BJ (cell line): ENCODE results near the gene GFRAL. TPM values are rescaled to one million over a fixed set of nuclear protein-coding genes. Genes with fewer than 3 reads are reported as not detected.

ENCODE experiments used
- CTCF ChIA-PET: fragments of 350-600 bp; formaldehyde crosslinking; extraction: SDS; loops from one replicate; lab custom pipeline; 2021; ENCODE audit warnings: antibody characterized with exemption, inconsistent platforms; lab: Yijun Ruan, JAX
- POLR2A ChIA-PET: fragments of 300-600 bp; sonication (Branson Sonifier 250); formaldehyde crosslinking; extraction: SDS; loops from one replicate; lab custom pipeline; 2021; ENCODE audit warnings: antibody characterized with exemption; lab: Charles Lee
- DNase-seq: peaks from one replicate; pipeline ENCODE4 v3.0.0-alpha.2; 2011; ENCODE audit warnings: low read depth
- H3K27me3 ChIP-seq: 2 replicates; pipeline ENCODE4 v1.6.0; 2011; ENCODE audit warnings: low read length; ENCODE audit not compliant: control insufficient read depth, insufficient read depth
- H3K36me3 ChIP-seq: 2 replicates; pipeline ENCODE4 v1.5.1; 2011; ENCODE audit warnings: low read length; ENCODE audit not compliant: control insufficient read depth, insufficient read depth
- H3K4me3 ChIP-seq: 2 replicates; pipeline ENCODE4 v1.5.1; 2011; ENCODE audit warnings: low read depth, mild to moderate bottlenecking, control low read depth, low read length
- CTCF ChIP-seq: IDR thresholded peaks from 2 replicates; pipeline ENCODE4 v1.5.1; 2011; ENCODE audit warnings: low read depth, mild to moderate bottlenecking, control low read depth, inconsistent platforms, low read length, moderate library complexity; ENCODE audit not compliant: insufficient read depth
- polyA plus RNA-seq: library from polyadenylated mRNA; depleted of rRNA; stranded (reverse); fragments of >200 nt; gene quantifications from 2 replicates; pipeline ENCODE4 v1.2.3, GENCODE V29; 2011; rRNA removed

The GFRAL gene
- polyA plus RNA-seq, 1 experiment: not detected

GRCh38 chr6:55449225-55449624 is 122.0 kb downstream of the GFRAL start:
- ChIA-PET POLR2A (no interaction called here), CTCF (interaction anchor here (0.6 to 0.9 kb wide), 2 partner anchors 150 to 439 kb away, joined by 3 to 4 read pairs; no protein-coding TSS in a partner anchor)
- Histone ChIP-seq H3K27me3 (no peaks in the 10 kb centered on the region), H3K36me3 (no peaks in the 10 kb centered on the region), H3K4me3 (no peak overlapping the region)
- no peak for DNase-seq
- TF ChIP-seq CTCF: no peak

GRCh38 chr6:55450005-55450404 is 122.7 kb downstream of the GFRAL start:
- CTCF ChIA-PET: no interaction called here
- no peak for DNase-seq

More at GRCh38 chr6:55450005-55450404, 122.7 kb downstream of the GFRAL start:
- Histone ChIP-seq H3K36me3 (no peaks in the 10 kb centered on the region), H3K4me3 (no peak overlapping the region), H3K27me3 (no peaks in the 10 kb centered on the region)
- POLR2A ChIA-PET: no interaction called here
- no peak for TF ChIP-seq CTCF

Other genes with a start within 250 kb of the GFRAL start
- not detected in 2 replicates for gene HCRTR2, start 153.0 kb upstream of the GFRAL start, polyA plus RNA-seq